ENCODE data around the gene ADAMTSL1.

ADAMTSL1 gene

GRCh38 chr9:18855656-18856055 is 381.7 kb downstream of the ADAMTSL1 start:
- no peak overlapping the region for H3K27ac ChIP-seq (ENCODE audit: extremely low read depth, low read depth, low read length)
- TF ChIP-seq ZNF280C (tag by site-specific recombination; IDR thresholded peaks at IDR 0.05) (no peak), ZNF404 (tag by site-specific recombination; IDR thresholded peaks at IDR 0.05) (no peak), ZBTB44 (tag by site-specific recombination; IDR thresholded peaks at IDR 0.05) (no peak), ZNF558 (tag by site-specific recombination; IDR thresholded peaks at IDR 0.05) (no peak), ZIC2 (tag by site-specific recombination; IDR thresholded peaks at IDR 0.05) (no peak), ZNF221 (tag by site-specific recombination; IDR thresholded peaks at IDR 0.05; ENCODE audit: borderline replicate concordance) (no peak), TRIM28 (IDR thresholded peaks at IDR 0.05; ENCODE audit: borderline replicate concordance, low read length) (no peak), ZNF391 (tag by site-specific recombination; IDR thresholded peaks at IDR 0.05; ENCODE audit: borderline replicate concordance, low read depth) (no peak), ZNF501 (tag by site-specific recombination; IDR thresholded peaks at IDR 0.05) (no peak)
- no peaks in the 10 kb centered on the region for H3K4me1 ChIP-seq (ENCODE audit: control insufficient read depth, insufficient read depth, low read length)
- no peaks in the 10 kb centered on the region for H3K36me3 ChIP-seq (ENCODE audit: control insufficient read depth in 2 of 2, insufficient read depth in 1 of 2, low read length in 2 of 2)
- no peaks in the 10 kb centered on the region for H3K9me3 ChIP-seq (ENCODE audit: control insufficient read depth, insufficient read depth, low read depth, low read length)
- H3K4me3 ChIP-seq (ENCODE audit: low read depth, low read length), result no peak overlapping the region
- POLR2A ChIA-PET, result no interaction called here
- CTCF ChIA-PET, result interaction anchor here (0.6 kb wide), 2 partner anchors 427 to 601 kb away, joined by 3 read pairs; no protein-coding TSS in a partner anchor

GRCh38 chr9:18857334-18857733 is 383.4 kb downstream of the ADAMTSL1 start:
- no peak for TF ChIP-seq ZNF677 (tag by site-specific recombination; IDR thresholded peaks at IDR 0.05)
- TF ChIP-seq ZNF221 (tag by site-specific recombination; IDR thresholded peaks at IDR 0.05; ENCODE audit: borderline replicate concordance), result no peak
- no peak for TF ChIP-seq ZNF48 (tag by site-specific recombination; IDR thresholded peaks at IDR 0.05)
- TF ChIP-seq KLF17 (tag by site-specific recombination; IDR thresholded peaks at IDR 0.05), result no peak
- no peak for TF ChIP-seq RBAK (tag by site-specific recombination; IDR thresholded peaks at IDR 0.05)
- no peak for TF ChIP-seq SP2 (tag by site-specific recombination; IDR thresholded peaks at IDR 0.05)
- no peak for TF ChIP-seq ZNF776 (tag by site-specific recombination; IDR thresholded peaks at IDR 0.05; ENCODE audit: borderline replicate concordance)
- TF ChIP-seq ZNF398 (tag by site-specific recombination; IDR thresholded peaks at IDR 0.05), result no peak
- no peak for TF ChIP-seq ZNF157 (tag by site-specific recombination; IDR thresholded peaks at IDR 0.05)
- no peak for TF ChIP-seq ZNF324 (tag by site-specific recombination; IDR thresholded peaks at IDR 0.05)
- no peak for TF ChIP-seq ZBTB6 (tag by site-specific recombination; IDR thresholded peaks at IDR 0.05)
- no peak for TF ChIP-seq ZNF146 (tag by site-specific recombination; IDR thresholded peaks at IDR 0.05)
- Histone ChIP-seq H3K27ac (ENCODE audit: extremely low read depth, low read depth, low read length) (no peak overlapping the region), H3K9me3 (ENCODE audit: control insufficient read depth, insufficient read depth, low read depth, low read length) (no peaks in the 10 kb centered on the region), H3K36me3 (ENCODE audit: control insufficient read depth in 2 of 2, insufficient read depth in 1 of 2, low read length in 2 of 2) (no peaks in the 10 kb centered on the region), H3K4me3 (ENCODE audit: low read depth, low read length) (no peak overlapping the region), H3K4me1 (ENCODE audit: control insufficient read depth, insufficient read depth, low read length) (no peaks in the 10 kb centered on the region)
- ChIA-PET POLR2A (no interaction called here), CTCF (no interaction called here)
